Uterus (tissue), 4 donors: ENCODE measurements around the gene KIRREL3. TPM values are rescaled to one million over a fixed set of nuclear protein-coding genes. Genes with fewer than 3 reads are reported as not detected.

Experiments
- DNase-seq, 2 donors: peaks; one replicate each; pipeline ENCODE4 v3.0.0-alpha.2; 2019 to 2020
- H3K27ac ChIP-seq, 2 donors: fragments of 200-600 bp; sonication (generic); 1 replicate in 1 of 2; 2 replicates in 1 of 2; pipeline ENCODE4 v1.5.1; 2016 to 2018
- H3K27me3 ChIP-seq, 2 donors: fragments of 200-600 bp; sonication (generic); one replicate each; pipeline ENCODE4 v1.5.1; 2018 to 2019; ENCODE audit warnings: control low read depth in 1 of 2
- H3K36me3 ChIP-seq, 2 donors: fragments of 200-600 bp; sonication (generic); one replicate each; pipeline ENCODE4 v1.5.1; 2019; ENCODE audit warnings: control low read depth in 1 of 2
- H3K4me1 ChIP-seq, 2 donors: fragments of 200-600 bp; sonication (generic); one replicate each; pipeline ENCODE4 v1.5.1; 2018 to 2019; ENCODE audit warnings: control low read depth in 1 of 2
- H3K4me3 ChIP-seq, 2 donors: fragments of 200-600 bp; sonication (generic); 1 replicate in 1 of 2; 2 replicates in 1 of 2; pipeline ENCODE4 v1.5.1; 2018 to 2019; ENCODE audit warnings: mild to moderate bottlenecking in 1 of 2
- H3K9me3 ChIP-seq, 2 donors: fragments of 200-600 bp; sonication (generic); one replicate each; pipeline ENCODE4 v1.5.1; 2019; ENCODE audit warnings: control low read depth in 1 of 2
- CTCF ChIP-seq, 4 experiments: fragments of 200-600 bp in 2 of 4; fragments of 450-650 bp in 2 of 4; sonication (generic) in 2 of 4; IDR thresholded peaks; one replicate each; pipeline ENCODE4 v1.5.1; 2016 to 2019; ENCODE audit warnings: antibody characterized with exemption in 4 of 4, mild to moderate bottlenecking in 2 of 4, moderate library complexity in 1 of 4
- POLR2A ChIP-seq, 2 donors: fragments of 450-650 bp; IDR thresholded peaks; one replicate each; pipeline ENCODE4 v1.6.1; 2016; ENCODE audit warnings: antibody characterized with exemption in 2 of 2, mild to moderate bottlenecking in 1 of 2, moderate library complexity in 1 of 2
- intact Hi-C: fragments of 100-400 bp; cut with DNase I; formaldehyde crosslinking; loops from one replicate; pipeline ENCODE4 v1.15.1; 2023; ENCODE audit warnings: low total_unique reads
- total RNA-seq, 4 donors: library from RNA; depleted of rRNA in 3 of 4; stranded (reverse); fragments of >200 nt in 3 of 4; gene quantifications; one replicate each; pipeline versions ENCODE4 v1.1.0 to v1.2.4, GENCODE V29; 2014 to 2023
- donor health status: DM: yes; HTN: yes; CAD: no.

KIRREL3 gene
- total RNA-seq, 4 donors from 2014 or later: 10.0 TPM; not detected in 3

GRCh38 chr11:127000981-127001380 is 411 bp upstream of the KIRREL3 start:
- H3K36me3 ChIP-seq: no peaks in the 10 kb centered on the region
- H3K27ac ChIP-seq: no peak overlapping the region
- DNase-seq: no peak
- intact Hi-C loops: no loop called here
- H3K9me3 ChIP-seq: no peaks in the 10 kb centered on the region
- H3K4me3 ChIP-seq: no peak overlapping the region
- no peaks in the 10 kb centered on the region for H3K4me1 ChIP-seq
- TF ChIP-seq POLR2A (IDR thresholded peaks at IDR 0.05): no peak
- no peak for TF ChIP-seq CTCF (IDR thresholded peaks at IDR 0.05)
- H3K27me3 ChIP-seq: peaks cover 0 to 17% of the 10 kb centered on the region in 2 donors

- Histone ChIP-seq H3K9me3 (no peaks in the 10 kb centered on the region), H3K4me1 (no peaks in the 10 kb centered on the region), H3K27ac (no peak overlapping the region), H3K36me3 (no peaks in the 10 kb centered on the region), H3K4me3 (no peak overlapping the region), H3K27me3 (peaks cover 0 to 17% of the 10 kb centered on the region in 2 donors)
- TF ChIP-seq CTCF (IDR thresholded peaks at IDR 0.05): no peak
- TF ChIP-seq POLR2A (IDR thresholded peaks at IDR 0.05): no peak
- no peak for DNase-seq
- intact Hi-C loops: no loop called here
These were observed 1.2 kb downstream of the KIRREL3 start for GRCh38 chr11:126999366-126999765.

GRCh38 chr11:126997641-126998040 is 2.9 kb downstream of the KIRREL3 start:
- TF ChIP-seq CTCF (IDR thresholded peaks at IDR 0.05): no peak
- no peak for TF ChIP-seq POLR2A (IDR thresholded peaks at IDR 0.05)
- no peak for DNase-seq
- H3K4me3 ChIP-seq: no peak overlapping the region
- H3K9me3 ChIP-seq: no peaks in the 10 kb centered on the region
- H3K27ac ChIP-seq: no peak overlapping the region
- intact Hi-C loops: no loop called here
- no peaks in the 10 kb centered on the region for H3K36me3 ChIP-seq
- no peaks in the 10 kb centered on the region for H3K4me1 ChIP-seq
- H3K27me3 ChIP-seq: peaks cover 0 to 12% of the 10 kb centered on the region in 2 donors

GRCh38 chr11:126997196-126997595 is 3.4 kb downstream of the KIRREL3 start:
- intact Hi-C loops: no loop called here
- Histone ChIP-seq H3K4me1 (no peaks in the 10 kb centered on the region), H3K27me3 (peaks cover 0 to 8% of the 10 kb centered on the region in 2 donors), H3K9me3 (no peaks in the 10 kb centered on the region), H3K36me3 (no peaks in the 10 kb centered on the region), H3K4me3 (no peak overlapping the region), H3K27ac (no peak overlapping the region)
- no peak for TF ChIP-seq CTCF (IDR thresholded peaks at IDR 0.05)
- TF ChIP-seq POLR2A (IDR thresholded peaks at IDR 0.05): no peak
- DNase-seq: no peak

GRCh38 chr11:126996036-126996804 is 4.3 kb downstream of the KIRREL3 start:
- no peaks in the 10 kb centered on the region for H3K9me3 ChIP-seq
- intact Hi-C loops: no loop called here
- no peaks in the 10 kb centered on the region for H3K36me3 ChIP-seq
- TF ChIP-seq CTCF (IDR thresholded peaks at IDR 0.05) (no peak), POLR2A (IDR thresholded peaks at IDR 0.05) (no peak)
- H3K4me3 ChIP-seq: no peak overlapping the region
- no peaks in the 10 kb centered on the region for H3K27me3 ChIP-seq
- no peak overlapping the region for H3K27ac ChIP-seq
- no peaks in the 10 kb centered on the region for H3K4me1 ChIP-seq
- DNase-seq: no peak
